ENCODE data around the gene FBXO47. TPM values are rescaled to one million over a fixed set of nuclear protein-coding genes. Genes with fewer than 3 reads are reported as not detected.

The FBXO47 gene
- total RNA-seq, 4 donors from 2014 or later, result 0.26 TPM; not detected in 3

DNA sequence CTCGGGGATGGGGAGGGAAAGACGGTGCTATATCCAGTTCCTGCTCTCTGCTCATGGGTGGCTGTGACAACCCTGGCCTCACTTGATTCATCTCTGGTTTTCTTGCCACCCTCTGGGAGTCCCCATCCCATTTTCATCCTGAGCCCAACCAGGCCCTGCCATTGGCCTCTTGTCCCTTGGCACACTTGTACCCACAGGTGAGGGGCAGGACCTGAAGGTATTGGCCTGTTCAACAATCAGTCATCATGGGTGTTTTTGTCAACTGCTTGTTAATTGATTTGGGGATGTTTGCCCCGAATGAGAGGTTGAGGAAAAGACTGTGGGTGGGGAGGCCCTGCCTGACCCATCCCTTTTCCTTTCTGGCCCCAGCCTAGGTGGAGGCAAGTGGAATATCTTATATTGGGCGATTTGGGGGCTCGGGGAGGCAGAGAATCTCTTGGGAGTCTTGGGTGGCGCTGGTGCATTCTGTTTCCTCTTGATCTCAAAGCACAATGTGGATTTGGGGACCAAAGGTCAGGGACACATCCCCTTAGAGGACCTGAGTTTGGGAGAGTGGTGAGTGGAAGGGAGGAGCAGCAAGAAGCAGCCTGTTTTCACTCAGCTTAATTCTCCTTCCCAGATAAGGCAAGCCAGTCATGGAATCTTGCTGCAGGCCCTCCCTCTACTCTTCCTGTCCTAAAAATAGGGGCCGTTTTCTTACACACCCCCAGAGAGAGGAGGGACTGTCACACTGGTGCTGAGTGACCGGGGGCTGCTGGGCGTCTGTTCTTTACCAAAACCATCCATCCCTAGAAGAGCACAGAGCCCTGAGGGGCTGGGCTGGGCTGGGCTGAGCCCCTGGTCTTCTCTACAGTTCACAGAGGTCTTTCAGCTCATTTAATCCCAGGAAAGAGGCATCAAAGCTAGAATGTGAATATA is 46.6 kb downstream of the FBXO47 start:
- DNase-seq (ENCODE audit: extremely low spot score), result no peak
- Histone ChIP-seq H3K9me3 (no peaks in the 10 kb centered on the region), H3K4me3 (no peak overlapping the region), H3K27ac (replicated peaks in 1 of 4) (peak overlapping the region; percentile 63 to 79 (median 76)), H3K4me1 (peaks cover 46 to 61% (median 55%) of the 10 kb centered on the region in 4 donors), H3K36me3 (peaks cover 17 to 49% (median 48%) of the 10 kb centered on the region in 4 donors), H3K27me3 (no peaks in the 10 kb centered on the region)
- intact Hi-C loops (cut with DNase I), result no loop called here
- 64% methylated on average over 9 of the region's 9 CpGs for WGBS
- TF ChIP-seq POLR2A (IDR thresholded peaks at IDR 0.05; ENCODE audit: low read depth) (no peak), POLR2AphosphoS5 (IDR thresholded peaks at IDR 0.05) (no peak), EP300 (IDR thresholded peaks at IDR 0.05) (no peak)
- TF ChIP-seq, protein P1, sequence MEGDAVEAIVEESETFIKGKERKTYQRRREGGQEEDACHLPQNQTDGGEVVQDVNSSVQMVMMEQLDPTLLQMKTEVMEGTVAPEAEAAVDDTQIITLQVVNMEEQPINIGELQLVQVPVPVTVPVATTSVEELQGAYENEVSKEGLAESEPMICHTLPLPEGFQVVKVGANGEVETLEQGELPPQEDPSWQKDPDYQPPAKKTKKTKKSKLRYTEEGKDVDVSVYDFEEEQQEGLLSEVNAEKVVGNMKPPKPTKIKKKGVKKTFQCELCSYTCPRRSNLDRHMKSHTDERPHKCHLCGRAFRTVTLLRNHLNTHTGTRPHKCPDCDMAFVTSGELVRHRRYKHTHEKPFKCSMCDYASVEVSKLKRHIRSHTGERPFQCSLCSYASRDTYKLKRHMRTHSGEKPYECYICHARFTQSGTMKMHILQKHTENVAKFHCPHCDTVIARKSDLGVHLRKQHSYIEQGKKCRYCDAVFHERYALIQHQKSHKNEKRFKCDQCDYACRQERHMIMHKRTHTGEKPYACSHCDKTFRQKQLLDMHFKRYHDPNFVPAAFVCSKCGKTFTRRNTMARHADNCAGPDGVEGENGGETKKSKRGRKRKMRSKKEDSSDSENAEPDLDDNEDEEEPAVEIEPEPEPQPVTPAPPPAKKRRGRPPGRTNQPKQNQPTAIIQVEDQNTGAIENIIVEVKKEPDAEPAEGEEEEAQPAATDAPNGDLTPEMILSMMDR (IDR thresholded peaks at IDR 0.05), result no peak

DNA sequence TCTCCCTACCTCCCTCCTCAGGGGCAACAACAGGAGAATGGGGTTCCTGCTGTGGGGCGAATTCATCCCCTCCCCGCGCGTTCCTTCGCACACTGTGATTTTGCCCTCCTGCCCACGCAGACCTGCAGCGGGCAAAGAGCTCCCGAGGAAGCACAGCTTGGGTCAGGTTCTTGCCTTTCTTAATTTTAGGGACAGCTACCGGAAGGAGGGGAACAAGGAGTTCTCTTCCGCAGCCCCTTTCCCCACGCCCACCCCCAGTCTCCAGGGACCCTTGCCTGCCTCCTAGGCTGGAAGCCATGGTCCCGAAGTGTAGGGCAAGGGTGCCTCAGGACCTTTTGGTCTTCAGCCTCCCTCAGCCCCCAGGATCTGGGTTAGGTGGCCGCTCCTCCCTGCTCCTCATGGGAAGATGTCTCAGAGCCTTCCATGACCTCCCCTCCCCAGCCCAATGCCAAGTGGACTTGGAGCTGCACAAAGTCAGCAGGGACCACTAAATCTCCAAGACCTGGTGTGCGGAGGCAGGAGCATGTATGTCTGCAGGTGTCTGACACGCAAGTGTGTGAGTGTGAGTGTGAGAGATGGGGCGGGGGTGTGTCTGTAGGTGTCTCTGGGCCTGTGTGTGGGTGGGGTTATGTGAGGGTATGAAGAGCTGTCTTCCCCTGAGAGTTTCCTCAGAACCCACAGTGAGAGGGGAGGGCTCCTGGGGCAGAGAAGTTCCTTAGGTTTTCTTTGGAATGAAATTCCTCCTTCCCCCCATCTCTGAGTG is 47.7 kb downstream of the FBXO47 start:
- no peak for DNase-seq (ENCODE audit: extremely low spot score)
- 97% methylated on average over 14 of the region's 16 CpGs for WGBS
- TF ChIP-seq EP300 (IDR thresholded peaks at IDR 0.05), result no peak
- H3K27ac ChIP-seq (replicated peaks in 1 of 4), result peak overlapping the region; percentile 1 to 79 (median 76)
- H3K9me3 ChIP-seq, result no peaks in the 10 kb centered on the region
- intact Hi-C loops (cut with DNase I), result no loop called here
- H3K27me3 ChIP-seq, result no peaks in the 10 kb centered on the region
- H3K36me3 ChIP-seq, result peaks cover 29 to 60% (median 59%) of the 10 kb centered on the region in 4 donors
- peaks cover 46 to 66% (median 53%) of the 10 kb centered on the region in 4 donors for H3K4me1 ChIP-seq
- no peak overlapping the region for H3K4me3 ChIP-seq

DNA sequence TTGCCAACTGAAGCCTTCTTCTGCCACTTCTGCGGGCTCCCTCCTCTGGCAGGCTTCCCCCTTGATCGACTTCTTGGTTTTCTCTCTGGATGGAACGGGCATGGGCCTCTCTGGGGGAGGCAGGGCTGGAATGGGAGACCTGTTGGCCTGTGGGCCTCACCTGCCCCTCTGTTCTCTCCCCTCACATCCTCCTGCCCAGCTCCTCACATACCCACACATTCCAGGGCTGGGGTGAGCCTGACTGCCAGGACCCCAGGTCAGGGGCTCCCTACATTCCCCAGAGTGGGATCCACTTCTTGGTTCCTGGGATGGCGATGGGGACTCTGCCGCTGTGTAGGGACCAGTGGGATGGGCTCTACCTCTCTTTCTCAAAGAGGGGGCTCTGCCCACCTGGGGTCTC is 48.3 kb downstream of the FBXO47 start:
- no peak overlapping the region for H3K4me3 ChIP-seq
- intact Hi-C loops (cut with DNase I), result no loop called here
- peaks cover 32 to 66% (median 65%) of the 10 kb centered on the region in 4 donors for H3K36me3 ChIP-seq
- peaks cover 44 to 71% (median 53%) of the 10 kb centered on the region in 4 donors for H3K4me1 ChIP-seq
- TF ChIP-seq POLR2A (IDR thresholded peaks at IDR 0.05; ENCODE audit: low read depth) (no peak), EP300 (IDR thresholded peaks at IDR 0.05) (no peak), POLR2AphosphoS5 (IDR thresholded peaks at IDR 0.05) (no peak)
- TF ChIP-seq, protein P1 (IDR thresholded peaks at IDR 0.05), result no peak
- H3K27ac ChIP-seq (replicated peaks in 1 of 4), result peak overlapping the region in 3 of 4 donors; percentile 1 to 76 (median 1)
- WGBS, result 87% methylated on average over 5 of the region's 5 CpGs
- no peaks in the 10 kb centered on the region for H3K27me3 ChIP-seq
- DNase-seq (ENCODE audit: extremely low spot score), result no peak
- no peaks in the 10 kb centered on the region for H3K9me3 ChIP-seq

DNA sequence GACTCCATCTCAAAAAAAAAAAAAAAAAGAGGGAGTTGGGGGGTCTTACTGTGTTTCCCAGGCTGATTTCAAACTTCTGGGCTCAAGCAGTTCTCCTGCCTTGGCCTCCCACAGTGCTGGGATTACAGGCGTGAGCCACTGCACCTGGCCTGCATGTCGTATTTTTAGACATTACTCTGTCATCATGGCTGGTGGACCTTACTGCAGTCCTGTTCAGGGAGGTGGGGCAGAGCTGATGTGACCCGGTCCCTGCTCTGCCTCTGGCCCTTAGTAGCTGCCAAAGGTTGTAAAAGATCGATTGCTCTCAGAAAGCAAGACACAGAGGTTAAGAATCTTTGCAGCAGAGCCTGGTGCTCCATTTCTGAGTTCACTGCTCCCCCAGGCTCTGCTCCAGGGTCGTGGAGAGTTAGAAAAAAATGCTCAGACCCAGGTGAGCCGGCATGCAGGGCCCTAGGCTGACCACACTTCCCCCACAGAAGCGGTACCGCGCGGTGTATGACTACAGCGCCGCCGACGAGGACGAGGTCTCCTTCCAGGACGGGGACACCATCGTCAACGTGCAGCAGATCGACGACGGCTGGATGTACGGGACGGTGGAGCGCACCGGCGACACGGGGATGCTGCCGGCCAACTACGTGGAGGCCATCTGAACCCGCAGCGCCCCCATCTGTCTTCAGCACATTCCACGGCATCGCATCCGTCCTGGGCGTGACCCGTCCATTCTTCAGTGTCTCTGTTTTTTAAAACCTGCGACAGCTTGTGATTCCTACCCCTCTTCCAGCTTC is 48.9 kb downstream of the FBXO47 start:
- WGBS, result 75% methylated on average over 33 of the region's 37 CpGs
- no peak for DNase-seq (ENCODE audit: extremely low spot score)

DNA sequence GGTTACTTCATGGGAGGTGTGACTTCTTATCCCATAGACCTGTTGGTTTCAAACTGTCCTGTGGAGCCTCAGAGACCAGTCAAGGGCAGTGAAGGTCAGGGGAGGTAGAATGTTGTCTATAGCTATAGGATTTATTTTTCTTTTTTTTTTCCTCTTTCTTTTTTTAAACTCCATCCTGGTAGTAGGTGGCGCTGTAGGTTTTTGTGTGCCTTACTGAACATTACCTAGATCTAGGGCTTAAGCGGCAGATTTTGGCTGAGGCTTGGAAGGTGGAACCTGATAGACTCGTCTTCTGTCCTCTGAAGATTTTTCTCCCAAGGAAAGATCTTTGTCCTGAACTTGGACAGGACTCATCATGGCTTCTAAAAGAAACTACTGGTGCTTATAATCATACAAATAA is 49.9 kb downstream of the FBXO47 start:
- Histone ChIP-seq H3K27me3 (no peaks in the 10 kb centered on the region), H3K27ac (replicated peaks in 1 of 4) (no peak overlapping the region), H3K36me3 (peaks cover 32 to 73% (median 71%) of the 10 kb centered on the region in 4 donors), H3K9me3 (no peaks in the 10 kb centered on the region), H3K4me3 (no peak overlapping the region), H3K4me1 (peaks cover 42 to 71% (median 51%) of the 10 kb centered on the region in 4 donors)
- DNase-seq (ENCODE audit: extremely low spot score), result no peak
- intact Hi-C loops (cut with DNase I), result no loop called here
- TF ChIP-seq POLR2AphosphoS5 (IDR thresholded peaks at IDR 0.05), result no peak
- TF ChIP-seq, protein P1 (IDR thresholded peaks at IDR 0.05), result no peak
- 80% methylated on average over 3 of the region's 3 CpGs for WGBS

More for the DNA sequence above, 48.9 kb downstream of the FBXO47 start:
- TF ChIP-seq POLR2A (IDR thresholded peaks at IDR 0.05; ENCODE audit: low read depth), result no peak
- Histone ChIP-seq H3K36me3 (peaks cover 32 to 71% (median 69%) of the 10 kb centered on the region in 4 donors), H3K4me3 (no peak overlapping the region), H3K27me3 (no peaks in the 10 kb centered on the region), H3K27ac (replicated peaks in 1 of 4) (peak overlapping the region in 2 of 4 donors; percentile 1 to 76), H3K4me1 (peaks cover 42 to 71% (median 51%) of the 10 kb centered on the region in 4 donors), H3K9me3 (no peaks in the 10 kb centered on the region)
- intact Hi-C loops (cut with DNase I), result no loop called here

All from esophagus muscularis mucosa (tissue), 4 donors.